ENCODE data around the gene NKG7.

The NKG7 gene

GRCh38 chr19:51361239-51361638 is 11.2 kb downstream of the NKG7 start:
- no peak overlapping the region for H3K4me3 ChIP-seq (ENCODE audit: low read length in 2 of 2)
- no peaks in the 10 kb centered on the region for H3K27me3 ChIP-seq (ENCODE audit: control insufficient read depth in 2 of 2, insufficient read depth in 2 of 2, low read length in 2 of 2)
- no peak overlapping the region for H3K9ac ChIP-seq (ENCODE audit: low read depth in 1 of 2, low read length in 2 of 2)
- H3K27ac ChIP-seq (ENCODE audit: low read depth in 2 of 2, low read length in 2 of 2), result no peak overlapping the region
- no peaks in the 10 kb centered on the region for H3K9me3 ChIP-seq (ENCODE audit: control insufficient read depth in 2 of 2, low read length in 2 of 2)
- H3K36me3 ChIP-seq (ENCODE audit: control insufficient read depth in 2 of 2, insufficient read depth in 2 of 2, low read length in 2 of 2), result no peaks in the 10 kb centered on the region
- peaks cover 13 to 18% of the 10 kb centered on the region in 2 donors for H3K4me1 ChIP-seq (ENCODE audit: control insufficient read depth in 2 of 2, insufficient read depth in 2 of 2, low read length in 2 of 2)

- Histone ChIP-seq H3K27me3 (ENCODE audit: control insufficient read depth in 2 of 2, insufficient read depth in 2 of 2, low read length in 2 of 2) (no peaks in the 10 kb centered on the region), H3K27ac (ENCODE audit: low read depth in 2 of 2, low read length in 2 of 2) (no peak overlapping the region), H3K36me3 (ENCODE audit: control insufficient read depth in 2 of 2, insufficient read depth in 2 of 2, low read length in 2 of 2) (peaks cover 0 to 1% of the 10 kb centered on the region in 2 donors), H3K9me3 (ENCODE audit: control insufficient read depth in 2 of 2, low read length in 2 of 2) (no peaks in the 10 kb centered on the region), H3K4me1 (ENCODE audit: control insufficient read depth in 2 of 2, insufficient read depth in 2 of 2, low read length in 2 of 2) (peaks cover 7 to 9% of the 10 kb centered on the region in 2 donors), H3K4me3 (ENCODE audit: low read length in 2 of 2) (no peak overlapping the region), H3K9ac (ENCODE audit: low read depth in 1 of 2, low read length in 2 of 2) (no peak overlapping the region)
Observed at GRCh38 chr19:51359294-51359693, 13.2 kb downstream of the NKG7 start.

GRCh38 chr19:51357952-51358351 is 14.5 kb downstream of the NKG7 start:
- H3K4me1 ChIP-seq (ENCODE audit: control insufficient read depth in 2 of 2, insufficient read depth in 2 of 2, low read length in 2 of 2), result peaks cover 5 to 6% of the 10 kb centered on the region in 2 donors
- H3K27me3 ChIP-seq (ENCODE audit: control insufficient read depth in 2 of 2, insufficient read depth in 2 of 2, low read length in 2 of 2), result no peaks in the 10 kb centered on the region
- H3K36me3 ChIP-seq (ENCODE audit: control insufficient read depth in 2 of 2, insufficient read depth in 2 of 2, low read length in 2 of 2), result peaks cover 2 to 7% of the 10 kb centered on the region in 2 donors
- no peaks in the 10 kb centered on the region for H3K9me3 ChIP-seq (ENCODE audit: control insufficient read depth in 2 of 2, low read length in 2 of 2)
- H3K9ac ChIP-seq (ENCODE audit: low read depth in 1 of 2, low read length in 2 of 2), result no peak overlapping the region
- no peak overlapping the region for H3K4me3 ChIP-seq (ENCODE audit: low read length in 2 of 2)
- no peak overlapping the region for H3K27ac ChIP-seq (ENCODE audit: low read depth in 2 of 2, low read length in 2 of 2)

GRCh38 chr19:51356159-51356801 is 16.2 kb downstream of the NKG7 start:
- no peaks in the 10 kb centered on the region for H3K9me3 ChIP-seq (ENCODE audit: control insufficient read depth in 2 of 2, low read length in 2 of 2)
- peaks cover 5 to 16% of the 10 kb centered on the region in 2 donors for H3K36me3 ChIP-seq (ENCODE audit: control insufficient read depth in 2 of 2, insufficient read depth in 2 of 2, low read length in 2 of 2)
- H3K4me1 ChIP-seq (ENCODE audit: control insufficient read depth in 2 of 2, insufficient read depth in 2 of 2, low read length in 2 of 2), result no peaks in the 10 kb centered on the region
- no peak overlapping the region for H3K9ac ChIP-seq (ENCODE audit: low read depth in 1 of 2, low read length in 2 of 2)
- H3K4me3 ChIP-seq (ENCODE audit: low read length in 2 of 2), result no peak overlapping the region
- no peak overlapping the region for H3K27ac ChIP-seq (ENCODE audit: low read depth in 2 of 2, low read length in 2 of 2)
- H3K27me3 ChIP-seq (ENCODE audit: control insufficient read depth in 2 of 2, insufficient read depth in 2 of 2, low read length in 2 of 2), result no peaks in the 10 kb centered on the region

- Histone ChIP-seq H3K27ac (ENCODE audit: low read depth in 2 of 2, low read length in 2 of 2) (no peak overlapping the region), H3K4me1 (ENCODE audit: control insufficient read depth in 2 of 2, insufficient read depth in 2 of 2, low read length in 2 of 2) (no peaks in the 10 kb centered on the region), H3K4me3 (ENCODE audit: low read length in 2 of 2) (no peak overlapping the region), H3K36me3 (ENCODE audit: control insufficient read depth in 2 of 2, insufficient read depth in 2 of 2, low read length in 2 of 2) (peaks cover 18 to 24% of the 10 kb centered on the region in 2 donors), H3K9me3 (ENCODE audit: control insufficient read depth in 2 of 2, low read length in 2 of 2) (no peaks in the 10 kb centered on the region), H3K27me3 (ENCODE audit: control insufficient read depth in 2 of 2, insufficient read depth in 2 of 2, low read length in 2 of 2) (no peaks in the 10 kb centered on the region), H3K9ac (ENCODE audit: low read depth in 1 of 2, low read length in 2 of 2) (no peak overlapping the region)
Observed at GRCh38 chr19:51354742-51355148, 17.7 kb downstream of the NKG7 start.

GRCh38 chr19:51354103-51354741 is 18.2 kb downstream of the NKG7 start:
- Histone ChIP-seq H3K27ac (ENCODE audit: low read depth in 2 of 2, low read length in 2 of 2) (no peak overlapping the region), H3K9ac (ENCODE audit: low read depth in 1 of 2, low read length in 2 of 2) (no peak overlapping the region), H3K36me3 (ENCODE audit: control insufficient read depth in 2 of 2, insufficient read depth in 2 of 2, low read length in 2 of 2) (peaks cover 20 to 24% of the 10 kb centered on the region in 2 donors), H3K9me3 (ENCODE audit: control insufficient read depth in 2 of 2, low read length in 2 of 2) (no peaks in the 10 kb centered on the region), H3K4me1 (ENCODE audit: control insufficient read depth in 2 of 2, insufficient read depth in 2 of 2, low read length in 2 of 2) (no peaks in the 10 kb centered on the region), H3K4me3 (ENCODE audit: low read length in 2 of 2) (no peak overlapping the region), H3K27me3 (ENCODE audit: control insufficient read depth in 2 of 2, insufficient read depth in 2 of 2, low read length in 2 of 2) (no peaks in the 10 kb centered on the region)

GRCh38 chr19:51352783-51353360 is 19.6 kb downstream of the NKG7 start:
- Histone ChIP-seq H3K4me1 (ENCODE audit: control insufficient read depth in 2 of 2, insufficient read depth in 2 of 2, low read length in 2 of 2) (no peaks in the 10 kb centered on the region), H3K9me3 (ENCODE audit: control insufficient read depth in 2 of 2, low read length in 2 of 2) (no peaks in the 10 kb centered on the region), H3K36me3 (ENCODE audit: control insufficient read depth in 2 of 2, insufficient read depth in 2 of 2, low read length in 2 of 2) (peaks cover 20 to 24% of the 10 kb centered on the region in 2 donors), H3K27me3 (ENCODE audit: control insufficient read depth in 2 of 2, insufficient read depth in 2 of 2, low read length in 2 of 2) (no peaks in the 10 kb centered on the region), H3K27ac (ENCODE audit: low read depth in 2 of 2, low read length in 2 of 2) (no peak overlapping the region), H3K9ac (ENCODE audit: low read depth in 1 of 2, low read length in 2 of 2) (no peak overlapping the region), H3K4me3 (ENCODE audit: low read length in 2 of 2) (no peak overlapping the region)

- Histone ChIP-seq H3K27me3 (ENCODE audit: control insufficient read depth in 2 of 2, insufficient read depth in 2 of 2, low read length in 2 of 2) (no peaks in the 10 kb centered on the region), H3K36me3 (ENCODE audit: control insufficient read depth in 2 of 2, insufficient read depth in 2 of 2, low read length in 2 of 2) (peaks cover 31 to 35% of the 10 kb centered on the region in 2 donors), H3K27ac (ENCODE audit: low read depth in 2 of 2, low read length in 2 of 2) (no peak overlapping the region), H3K9ac (ENCODE audit: low read depth in 1 of 2, low read length in 2 of 2) (no peak overlapping the region), H3K9me3 (ENCODE audit: control insufficient read depth in 2 of 2, low read length in 2 of 2) (no peaks in the 10 kb centered on the region), H3K4me3 (ENCODE audit: low read length in 2 of 2) (no peak overlapping the region), H3K4me1 (ENCODE audit: control insufficient read depth in 2 of 2, insufficient read depth in 2 of 2, low read length in 2 of 2) (no peaks in the 10 kb centered on the region)
Observed at GRCh38 chr19:51351266-51351990, 21.0 kb downstream of the NKG7 start.

- Histone ChIP-seq H3K4me1 (ENCODE audit: control insufficient read depth in 2 of 2, insufficient read depth in 2 of 2, low read length in 2 of 2) (no peaks in the 10 kb centered on the region), H3K27me3 (ENCODE audit: control insufficient read depth in 2 of 2, insufficient read depth in 2 of 2, low read length in 2 of 2) (no peaks in the 10 kb centered on the region), H3K27ac (ENCODE audit: low read depth in 2 of 2, low read length in 2 of 2) (no peak overlapping the region), H3K9me3 (ENCODE audit: control insufficient read depth in 2 of 2, low read length in 2 of 2) (no peaks in the 10 kb centered on the region), H3K9ac (ENCODE audit: low read depth in 1 of 2, low read length in 2 of 2) (no peak overlapping the region), H3K36me3 (ENCODE audit: control insufficient read depth in 2 of 2, insufficient read depth in 2 of 2, low read length in 2 of 2) (peaks cover 34 to 45% of the 10 kb centered on the region in 2 donors), H3K4me3 (ENCODE audit: low read length in 2 of 2) (no peak overlapping the region)
Observed at GRCh38 chr19:51347209-51347928, 25.1 kb downstream of the NKG7 start.

Measured in mucosa of rectum (tissue), 2 donors.